A673 (cell line): ENCODE measurements around the gene FOXK1. TPM values are rescaled to one million over a fixed set of nuclear protein-coding genes. Genes with fewer than 3 reads are reported as not detected.

Experiments used
- BruUV-seq: library from RNA; stranded (reverse); fragments of 400-500 nt; replicated peaks from 2 replicates; lab custom pipeline; 2021; lab: Mats Ljungman, UMichigan
- CTCF ChIA-PET: fragments of 300-600 bp; sonication (Branson Sonifier 250); formaldehyde crosslinking; loops from one replicate; lab custom pipeline; 2022; ENCODE audit warnings: antibody characterized with exemption; lab: Charles Lee
- POLR2A ChIA-PET: fragments of 300-600 bp; sonication (Branson Sonifier 250); formaldehyde crosslinking; loops from one replicate; lab custom pipeline; 2022; ENCODE audit warnings: antibody characterized with exemption; ENCODE audit not compliant: low non-redundant PET; lab: Charles Lee
- DNase-seq: peaks from one replicate; pipeline ENCODE4 v3.0.0-alpha.2; 2015; ENCODE audit warnings: low spot score
- H3K27ac ChIP-seq: fragments of 200-600 bp; sonication (generic); 2 replicates; pipeline ENCODE4 v1.5.1; 2016; ENCODE audit warnings: mixed run types, low read depth, mild to moderate bottlenecking, mixed read lengths, antibody characterized with exemption, low read length; ENCODE audit not compliant: poor library complexity, severe bottlenecking
- H3K27me3 ChIP-seq: fragments of 200-600 bp; sonication (generic); replicated peaks from 2 replicates; pipeline ENCODE4 v1.6.1; 2017; ENCODE audit warnings: mixed run types, low read depth, mild to moderate bottlenecking, mixed read lengths, antibody characterized with exemption, low read length; ENCODE audit not compliant: insufficient read depth, poor library complexity
- H3K36me3 ChIP-seq: fragments of 200-600 bp; sonication (generic); 2 replicates; pipeline ENCODE4 v1.6.1; 2016; ENCODE audit warnings: mixed run types, mild to moderate bottlenecking, mixed read lengths, antibody characterized with exemption, low read length; ENCODE audit not compliant: insufficient read depth, poor library complexity, severe bottlenecking
- H3K4me1 ChIP-seq: fragments of 200-600 bp; sonication (generic); 2 replicates; pipeline ENCODE4 v1.6.1; 2017; ENCODE audit warnings: mixed run types, mild to moderate bottlenecking, mixed read lengths, antibody characterized with exemption, low read length; ENCODE audit not compliant: insufficient read depth, poor library complexity, severe bottlenecking
- H3K4me3 ChIP-seq: fragments of 200-600 bp; sonication (generic); 2 replicates; pipeline ENCODE4 v1.5.1; 2016; ENCODE audit warnings: low read depth, mixed run types, mild to moderate bottlenecking, mixed read lengths, low read length; ENCODE audit not compliant: poor library complexity, severe bottlenecking
- H3K9me3 ChIP-seq: fragments of 200-600 bp; sonication (generic); 2 replicates; pipeline ENCODE4 v1.6.1; 2016; ENCODE audit warnings: mixed run types, low read depth, mild to moderate bottlenecking, mixed read lengths, antibody characterized with exemption, low read length; ENCODE audit not compliant: poor library complexity, severe bottlenecking
- CTCF ChIP-seq: fragments of 300-800, 200-600 bp; sonication (generic); conservative IDR thresholded peaks from 2 replicates; pipeline ENCODE4 v1.5.1; 2017; ENCODE audit warnings: low read depth, mild to moderate bottlenecking, antibody characterized with exemption, low read length, moderate library complexity, mixed read lengths
- EZH2 ChIP-seq: fragments of 200-600 bp; sonication (generic); IDR thresholded peaks from 2 replicates; pipeline ENCODE4 v1.6.1; 2017; ENCODE audit warnings: borderline replicate concordance, low read depth, mild to moderate bottlenecking, mixed read lengths, antibody characterized with exemption, low read length; ENCODE audit not compliant: poor library complexity, severe bottlenecking
- intact Hi-C: fragments of 100-400 bp; cut with micrococcal nuclease; formaldehyde crosslinking; loops from one replicate; pipeline ENCODE4 v1.10.0; 2022; ENCODE audit not compliant: unreplicated experiment
- total RNA-seq: library from RNA; stranded (reverse); gene quantifications from 2 replicates; pipeline ENCODE4 v1.2.3, GENCODE V29; 2021

FOXK1 gene
- total RNA-seq, 1 experiment from 2014 or later, result 43.8 TPM

DNA sequence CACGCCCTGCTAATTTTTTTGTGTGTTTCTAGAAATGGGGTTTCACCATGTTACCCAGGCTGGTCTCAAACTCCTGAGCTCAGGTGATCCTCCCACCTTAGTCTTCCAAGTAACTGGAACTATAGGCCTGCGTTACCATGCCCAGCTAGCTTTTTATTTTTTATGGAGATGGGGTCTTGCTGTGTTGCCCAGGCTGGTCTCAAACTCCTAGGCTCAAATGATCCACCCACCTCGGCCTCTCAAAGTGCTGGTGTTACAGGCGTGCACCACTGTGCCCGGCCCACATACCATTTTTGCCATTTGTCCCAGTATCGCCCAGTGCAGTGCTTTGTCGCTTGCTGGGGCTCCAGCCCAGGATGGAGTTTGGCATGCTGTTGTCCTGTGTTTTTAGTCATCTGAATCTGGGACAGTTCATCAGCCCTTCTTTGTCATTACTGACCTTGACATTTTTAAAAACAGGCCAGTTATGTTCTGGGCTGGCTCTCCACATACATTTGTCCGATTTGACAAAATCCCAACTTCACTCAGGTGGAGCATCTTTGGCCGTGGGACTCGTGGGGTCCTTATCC is 16.7 kb downstream of the FOXK1 start:
- Histone ChIP-seq H3K27me3 (no peaks in the 10 kb centered on the region), H3K4me1 (peaks cover 26% of the 10 kb centered on the region), H3K9me3 (no peaks in the 10 kb centered on the region), H3K27ac (no peak overlapping the region), H3K36me3 (no peaks in the 10 kb centered on the region), H3K4me3 (no peak overlapping the region)
- no peak for TF ChIP-seq CTCF
- no peak for TF ChIP-seq EZH2
- no peak for DNase-seq
- CTCF ChIA-PET, result no interaction called here
- intact Hi-C loops, result no loop called here
- POLR2A ChIA-PET, result no interaction called here
- BruUV-seq, result no TSS peak

DNA sequence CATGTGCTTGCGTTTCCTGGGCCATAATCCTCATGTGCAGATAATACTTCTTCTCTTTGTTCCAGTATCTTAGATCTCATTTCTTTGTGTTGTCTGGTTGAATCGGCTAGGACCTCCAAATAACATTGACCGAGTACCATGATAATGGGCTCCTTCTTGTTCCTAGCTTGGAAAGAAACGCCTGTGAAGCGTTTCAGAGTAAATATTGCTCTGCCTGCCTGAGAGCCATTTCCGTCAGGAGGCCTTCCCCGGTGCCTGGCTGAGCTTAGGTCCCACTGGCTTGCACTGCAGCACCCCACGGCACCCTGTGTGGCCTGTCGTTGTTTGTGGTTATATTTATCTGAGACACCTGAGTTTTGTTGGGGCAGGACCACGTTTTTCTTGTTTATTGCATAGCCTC is 17.7 kb downstream of the FOXK1 start:
- Histone ChIP-seq H3K27ac (no peak overlapping the region), H3K4me1 (peaks cover 18% of the 10 kb centered on the region), H3K36me3 (no peaks in the 10 kb centered on the region), H3K27me3 (no peaks in the 10 kb centered on the region), H3K4me3 (no peak overlapping the region), H3K9me3 (no peaks in the 10 kb centered on the region)
- intact Hi-C loops, result no loop called here
- no TSS peak for BruUV-seq
- DNase-seq, result no peak
- ChIA-PET POLR2A (no interaction called here), CTCF (no interaction called here)
- TF ChIP-seq CTCF (no peak), EZH2 (no peak)

DNA sequence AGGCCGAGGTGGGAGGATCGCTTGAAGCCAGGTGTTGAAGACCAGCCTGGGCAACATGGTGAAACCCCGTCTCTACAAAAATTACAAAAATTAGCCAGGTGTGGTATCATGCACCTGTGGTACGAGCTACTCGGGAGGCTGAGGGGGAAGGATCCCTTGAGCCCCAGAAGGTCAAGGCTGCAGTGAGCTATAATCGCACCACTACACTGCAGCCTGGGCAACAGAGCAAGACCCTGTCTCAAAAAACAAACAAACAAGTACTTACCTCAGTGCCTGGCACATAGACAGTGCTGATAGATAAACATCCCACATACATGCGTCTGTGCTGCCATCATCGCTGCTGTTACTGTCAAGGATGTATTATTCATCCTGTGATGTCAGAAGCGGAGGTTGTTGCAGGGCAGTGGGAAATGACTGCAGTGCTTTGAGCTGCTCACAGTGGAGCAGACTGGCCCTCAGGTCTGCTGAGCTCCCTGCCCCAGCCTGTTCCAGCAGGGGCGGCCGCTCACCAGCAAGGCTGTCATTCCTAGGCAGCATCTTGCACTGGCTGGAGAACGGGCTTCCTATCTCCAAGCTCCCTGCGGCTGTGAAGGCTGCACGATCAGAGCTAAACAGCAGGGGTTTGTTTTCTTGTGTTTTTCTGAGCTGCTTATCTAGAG is 18.6 kb downstream of the FOXK1 start:
- no peaks in the 10 kb centered on the region for H3K36me3 ChIP-seq
- intact Hi-C loops, result no loop called here
- H3K4me3 ChIP-seq, result no peak overlapping the region
- DNase-seq, result no peak
- no TSS peak for BruUV-seq
- H3K9me3 ChIP-seq, result no peaks in the 10 kb centered on the region
- CTCF ChIA-PET, result no interaction called here
- H3K27me3 ChIP-seq, result no peaks in the 10 kb centered on the region
- H3K27ac ChIP-seq, result no peak overlapping the region
- no peak for TF ChIP-seq EZH2
- TF ChIP-seq CTCF, result no peak
- H3K4me1 ChIP-seq, result peaks cover 26% of the 10 kb centered on the region
- POLR2A ChIA-PET, result no interaction called here
